Loucy (cell line): ENCODE data around the gene NPBWR2.

Experiments
- H2AFZ ChIP-seq: fragments of 200-600 bp; sonication (generic); 2 replicates; pipeline ENCODE4 v1.6.0; 2016; ENCODE audit warnings: antibody characterized with exemption, mild to moderate bottlenecking, low read length, moderate library complexity
- H3F3A ChIP-seq: fragments of 200-600 bp; 2 replicates; pipeline ENCODE4 v1.6.0; 2016; ENCODE audit warnings: antibody characterized with exemption, low read depth, mild to moderate bottlenecking
- H3K27me3 ChIP-seq: fragments of 200-600 bp; sonication (generic); 2 replicates; pipeline ENCODE4 v1.6.1; 2014; ENCODE audit warnings: low read length, mild to moderate bottlenecking; ENCODE audit not compliant: insufficient read depth, poor library complexity, severe bottlenecking
- H3K36me3 ChIP-seq: fragments of 200-600 bp; sonication (generic); 2 replicates; pipeline ENCODE4 v1.6.1; 2016; ENCODE audit warnings: low read length; ENCODE audit not compliant: insufficient read depth
- H3K4me1 ChIP-seq: fragments of 200-600 bp; sonication (generic); 2 replicates; pipeline ENCODE4 v1.5.1; 2014; ENCODE audit warnings: low read length, mild to moderate bottlenecking; ENCODE audit not compliant: insufficient read depth, poor library complexity, severe bottlenecking
- H3K4me2 ChIP-seq: fragments of 200-600 bp; sonication (generic); 2 replicates; pipeline ENCODE4 v1.6.0; 2014; ENCODE audit warnings: antibody characterized with exemption, low read length, low read depth, mild to moderate bottlenecking; ENCODE audit not compliant: poor library complexity, severe bottlenecking
- H3K4me3 ChIP-seq: fragments of 200-600 bp; sonication (generic); 2 replicates; pipeline ENCODE4 v1.5.1; 2014; ENCODE audit warnings: low read length, mild to moderate bottlenecking, mixed read lengths; ENCODE audit not compliant: poor library complexity, severe bottlenecking
- H3K79me2 ChIP-seq: fragments of 200-600 bp; sonication (generic); 2 replicates; pipeline ENCODE4 v1.6.1; 2014; ENCODE audit warnings: low read length; ENCODE audit not compliant: insufficient read depth
- H3K9ac ChIP-seq: fragments of 200-600 bp; sonication (generic); 2 replicates; pipeline ENCODE4 v1.6.0; 2014; ENCODE audit warnings: mild to moderate bottlenecking, low read depth, low read length, moderate library complexity; ENCODE audit not compliant: poor library complexity, severe bottlenecking
- H3K9me2 ChIP-seq: fragments of 200-600 bp; sonication (generic); replicated peaks from 2 replicates; pipeline ENCODE4 v1.6.1; 2016; ENCODE audit warnings: low read depth, low read length, mixed read lengths
- H3K9me3 ChIP-seq: fragments of 200-600 bp; sonication (generic); 2 replicates; pipeline ENCODE4 v1.6.1; 2014; ENCODE audit warnings: mild to moderate bottlenecking, antibody characterized with exemption, low read length, low read depth; ENCODE audit not compliant: insufficient read depth
- H4K20me1 ChIP-seq: fragments of 200-600 bp; sonication (generic); 2 replicates; pipeline ENCODE4 v1.6.0; 2014; ENCODE audit warnings: antibody characterized with exemption, low read length, mild to moderate bottlenecking; ENCODE audit not compliant: insufficient read depth, poor library complexity, severe bottlenecking
- EZH2phosphoT487 ChIP-seq: fragments of 200-600 bp; IDR thresholded peaks from 2 replicates; pipeline ENCODE4 v1.6.1; 2018; ENCODE audit warnings: antibody characterized with exemption, mild to moderate bottlenecking, moderate library complexity, borderline replicate concordance
- TF ChIP-seq, protein P1 (sequence below): fragments of 200-600 bp; sonication (generic); conservative IDR thresholded peaks from 2 replicates; pipeline ENCODE4 v1.5.1; 2014; ENCODE audit warnings: mild to moderate bottlenecking, antibody characterized with exemption, low read length

NPBWR2 gene

DNA sequence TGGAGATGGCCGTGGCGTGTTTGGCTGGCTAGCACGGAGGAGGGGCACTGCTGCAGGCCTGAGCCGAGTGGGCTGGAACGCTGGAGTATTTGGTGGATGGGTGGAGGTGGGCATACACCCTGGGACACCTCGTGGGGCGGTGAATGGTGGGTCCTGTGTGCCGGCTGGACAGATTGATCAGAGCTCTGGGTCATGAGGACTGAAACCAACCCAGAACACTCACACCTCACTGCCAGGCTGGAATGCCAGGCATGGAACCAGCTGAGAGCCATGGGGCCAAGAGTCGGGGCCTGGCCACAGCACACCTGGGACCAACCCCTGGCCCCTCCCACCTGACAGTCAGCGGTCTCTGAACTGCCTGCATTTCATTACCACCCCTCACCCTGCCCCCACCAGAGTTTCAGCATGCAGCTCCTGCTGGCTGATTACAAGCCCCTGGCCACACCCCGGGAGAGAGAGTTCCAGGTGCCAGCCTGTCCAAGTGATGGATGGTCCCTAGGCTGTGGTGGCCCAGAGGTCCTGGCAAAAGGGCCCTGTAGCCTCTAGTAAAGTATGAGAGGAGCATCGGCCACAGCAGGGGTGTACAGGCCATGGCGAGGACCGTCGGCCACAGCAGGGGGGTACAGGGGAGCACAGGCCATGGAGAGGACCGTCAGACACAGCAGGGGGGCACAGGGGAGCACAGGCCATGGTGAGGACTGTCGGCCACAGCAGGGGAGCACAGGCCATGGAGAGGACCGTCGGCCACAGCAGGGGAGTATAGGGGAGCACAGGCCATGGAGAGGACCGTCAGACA is 3.3 kb downstream of the NPBWR2 start:
- Histone ChIP-seq H3K9me2 (no peaks in the 10 kb centered on the region), H3K9ac (no peak overlapping the region), H4K20me1 (no peaks in the 10 kb centered on the region), H3F3A (no peaks in the 10 kb centered on the region), H3K79me2 (no peaks in the 10 kb centered on the region), H3K9me3 (no peaks in the 10 kb centered on the region), H2AFZ (no peak overlapping the region), H3K27me3 (no peaks in the 10 kb centered on the region), H3K4me2 (no peak overlapping the region), H3K36me3 (no peaks in the 10 kb centered on the region), H3K4me3 (no peak overlapping the region), H3K4me1 (peaks cover 23% of the 10 kb centered on the region)
- TF ChIP-seq, protein P1, sequence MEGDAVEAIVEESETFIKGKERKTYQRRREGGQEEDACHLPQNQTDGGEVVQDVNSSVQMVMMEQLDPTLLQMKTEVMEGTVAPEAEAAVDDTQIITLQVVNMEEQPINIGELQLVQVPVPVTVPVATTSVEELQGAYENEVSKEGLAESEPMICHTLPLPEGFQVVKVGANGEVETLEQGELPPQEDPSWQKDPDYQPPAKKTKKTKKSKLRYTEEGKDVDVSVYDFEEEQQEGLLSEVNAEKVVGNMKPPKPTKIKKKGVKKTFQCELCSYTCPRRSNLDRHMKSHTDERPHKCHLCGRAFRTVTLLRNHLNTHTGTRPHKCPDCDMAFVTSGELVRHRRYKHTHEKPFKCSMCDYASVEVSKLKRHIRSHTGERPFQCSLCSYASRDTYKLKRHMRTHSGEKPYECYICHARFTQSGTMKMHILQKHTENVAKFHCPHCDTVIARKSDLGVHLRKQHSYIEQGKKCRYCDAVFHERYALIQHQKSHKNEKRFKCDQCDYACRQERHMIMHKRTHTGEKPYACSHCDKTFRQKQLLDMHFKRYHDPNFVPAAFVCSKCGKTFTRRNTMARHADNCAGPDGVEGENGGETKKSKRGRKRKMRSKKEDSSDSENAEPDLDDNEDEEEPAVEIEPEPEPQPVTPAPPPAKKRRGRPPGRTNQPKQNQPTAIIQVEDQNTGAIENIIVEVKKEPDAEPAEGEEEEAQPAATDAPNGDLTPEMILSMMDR = no peak
- TF ChIP-seq EZH2phosphoT487 = no peak

DNA sequence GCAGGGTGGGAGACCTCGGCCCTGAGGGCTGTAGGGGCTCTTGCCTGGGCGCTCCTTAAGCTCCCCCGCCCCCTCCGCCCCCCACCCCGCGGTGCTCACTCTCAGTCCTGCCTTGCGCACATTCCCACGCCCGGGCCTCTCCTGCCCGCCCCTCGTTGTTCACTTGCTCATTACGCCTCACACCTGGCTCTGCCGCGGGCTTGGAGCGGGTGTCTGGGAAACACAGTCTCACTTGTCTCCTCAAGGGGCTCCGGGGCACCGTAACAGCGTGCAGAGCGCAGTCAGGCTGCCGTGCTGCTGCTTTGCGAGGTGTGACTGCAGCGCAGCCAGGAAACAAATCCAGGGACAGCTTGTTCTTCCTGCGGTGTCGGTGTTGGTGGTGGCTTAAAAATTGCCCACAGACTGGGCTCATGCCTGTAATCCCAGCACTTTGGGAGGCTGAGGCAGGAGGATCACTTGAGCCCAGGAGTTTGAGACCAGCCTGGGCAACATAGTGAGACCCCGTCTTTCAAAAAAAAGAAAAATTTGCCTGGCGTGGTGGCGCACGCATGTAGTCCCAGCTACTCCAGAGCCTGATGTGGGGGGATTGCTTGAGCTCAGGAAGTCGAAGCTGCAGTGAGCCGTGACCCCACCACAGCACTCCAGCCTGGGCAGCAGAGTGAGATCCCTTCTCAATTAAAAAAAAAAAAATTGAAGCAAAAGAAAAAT is 4.6 kb downstream of the NPBWR2 start:
- no peaks in the 10 kb centered on the region for H3K27me3 ChIP-seq
- no peaks in the 10 kb centered on the region for H3K9me3 ChIP-seq
- H3K4me3 ChIP-seq = peak overlapping the region; percentile 76
- TF ChIP-seq EZH2phosphoT487 = no peak
- TF ChIP-seq, protein P1 = no peak
- H4K20me1 ChIP-seq = no peaks in the 10 kb centered on the region
- H3K9me2 ChIP-seq = no peaks in the 10 kb centered on the region
- no peaks in the 10 kb centered on the region for H3K36me3 ChIP-seq
- H3K4me1 ChIP-seq = peaks cover 23% of the 10 kb centered on the region
- H3K9ac ChIP-seq = peak overlapping the region; percentile 75
- peak overlapping the region; percentile 94 for H3K4me2 ChIP-seq
- peak overlapping the region; percentile 95; the same call in 1 of the 2 replicates for H2AFZ ChIP-seq
- no peaks in the 10 kb centered on the region for H3F3A ChIP-seq
- no peaks in the 10 kb centered on the region for H3K79me2 ChIP-seq

DNA sequence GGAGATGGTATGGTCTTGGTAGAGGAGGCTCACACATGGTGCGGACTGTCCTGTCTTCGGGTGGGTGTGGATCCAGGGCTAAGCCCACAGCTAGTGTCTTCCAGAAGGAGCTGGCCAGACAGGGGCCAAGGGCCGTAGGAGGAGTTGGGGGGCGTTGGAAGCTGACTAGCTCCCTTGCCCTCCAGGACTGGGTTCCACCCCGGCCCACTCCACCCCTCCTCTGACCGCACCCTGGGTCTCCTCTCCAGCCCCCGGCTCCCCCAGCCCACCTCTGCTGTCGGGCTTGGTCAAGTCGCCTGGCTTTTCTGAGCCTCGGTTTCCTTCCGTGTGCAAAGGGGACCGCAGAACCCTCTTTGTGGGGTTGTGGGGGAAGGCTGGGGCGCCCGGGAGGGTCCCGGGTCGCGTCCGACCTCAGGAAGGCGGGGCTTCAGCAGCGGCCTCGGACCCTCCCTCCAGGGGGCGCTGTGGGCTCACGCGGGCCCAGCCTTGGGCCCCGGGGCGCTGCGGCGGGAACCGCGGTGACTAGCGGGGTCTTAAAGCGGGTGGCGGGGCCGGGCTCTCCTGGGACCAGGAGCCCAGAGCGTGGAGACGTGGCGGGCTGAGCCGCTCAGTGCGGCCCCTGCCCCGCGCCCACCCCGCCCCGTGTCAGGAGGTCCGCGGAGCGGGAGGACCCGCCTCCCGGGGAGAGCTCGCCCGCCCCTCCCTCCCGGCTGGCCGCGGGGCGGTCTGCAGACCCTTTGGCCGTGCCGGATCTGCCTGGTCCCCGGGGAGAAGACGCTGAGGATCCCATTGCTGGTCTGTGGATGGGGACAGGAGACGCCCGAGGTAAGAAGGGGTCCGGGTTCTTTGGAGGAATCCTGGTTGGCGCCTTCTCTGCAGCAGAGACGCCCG is 5.4 kb downstream of the NPBWR2 start:
- H3K27me3 ChIP-seq = no peaks in the 10 kb centered on the region
- no peaks in the 10 kb centered on the region for H3K79me2 ChIP-seq
- no peaks in the 10 kb centered on the region for H3F3A ChIP-seq
- peak overlapping the region; percentile 76 for H3K4me3 ChIP-seq
- H3K4me2 ChIP-seq = peak overlapping the region; percentile 94
- H3K4me1 ChIP-seq = peaks cover 23% of the 10 kb centered on the region
- peak overlapping the region; percentile 75 for H3K9ac ChIP-seq
- no peaks in the 10 kb centered on the region for H4K20me1 ChIP-seq
- peak overlapping the region; percentile 95 for H2AFZ ChIP-seq
- no peaks in the 10 kb centered on the region for H3K9me2 ChIP-seq
- TF ChIP-seq EZH2phosphoT487 = no peak
- TF ChIP-seq, protein P1 = peak; percentile 84
- no peaks in the 10 kb centered on the region for H3K36me3 ChIP-seq
- H3K9me3 ChIP-seq = no peaks in the 10 kb centered on the region
